ELR (cell line): ENCODE data around the gene ANAPC16.
"Not testable (repeated sequence)": the region's sequence is repeated elsewhere in the genome, so short reads cannot be mapped to it uniquely, and the experiment has no call there.

Experiments used
- DNase-seq: peaks from one replicate; pipeline ENCODE4 v3.0.0-alpha.2; 2015; ENCODE audit warnings: low read depth

Gene ANAPC16

GRCh38 chr10:72244573-72245038 lies 28.8 kb downstream of the ANAPC16 start:
- no peak for DNase-seq

DNA sequence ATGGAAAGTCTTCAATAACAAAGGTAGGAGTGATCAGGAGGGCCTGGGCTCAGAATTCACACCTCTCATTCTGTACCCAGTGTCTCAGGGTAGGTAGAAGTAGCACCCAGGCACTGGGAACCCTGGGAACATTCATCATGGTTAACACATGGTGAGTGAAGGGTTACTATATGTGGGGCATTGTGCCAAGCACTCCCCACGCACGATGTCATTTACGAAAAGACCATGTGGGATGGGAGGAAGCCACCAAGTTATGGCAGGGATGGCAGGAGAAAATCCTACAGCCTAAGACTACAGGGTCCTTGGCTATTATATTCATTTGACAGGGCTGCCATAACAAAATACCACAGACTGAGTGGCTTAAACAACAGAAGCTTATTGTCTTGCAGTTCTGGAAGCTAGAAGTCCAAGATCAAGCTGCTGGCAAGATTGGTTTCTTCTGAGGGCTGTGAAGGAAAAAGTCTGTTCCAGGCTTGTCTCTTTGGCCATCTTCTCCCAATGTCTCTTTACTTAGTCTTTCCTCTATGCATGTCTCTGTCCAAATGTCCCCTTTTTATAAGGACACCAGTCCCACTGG lies 30.2 kb downstream of the ANAPC16 start:
- DNase-seq: no peak

- no peak for DNase-seq
Observed at GRCh38 chr10:72248468-72249151, 32.8 kb downstream of the ANAPC16 start.

GRCh38 chr10:72249176-72249862 lies 33.5 kb downstream of the ANAPC16 start:
- not testable (repeated sequence) for DNase-seq

DNA sequence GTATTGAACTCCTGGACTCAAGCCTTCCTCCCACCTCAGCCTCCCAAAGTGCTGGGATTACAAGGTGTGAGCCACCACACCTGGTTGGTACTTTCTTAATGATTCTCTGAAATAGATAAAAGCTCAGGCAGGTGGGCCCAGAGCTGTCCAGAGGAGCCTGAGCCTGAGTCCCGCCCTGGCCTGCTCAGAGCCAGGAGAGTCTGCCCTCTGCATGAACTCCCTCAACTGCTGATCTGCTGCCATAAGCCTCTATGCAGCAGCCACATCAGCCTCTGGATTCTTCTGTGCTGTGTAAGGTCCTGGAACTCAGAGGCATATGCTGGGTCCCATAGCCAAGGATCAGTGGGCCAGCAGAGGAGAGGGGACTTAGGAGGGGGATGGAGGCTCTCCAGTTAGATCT lies 34.9 kb downstream of the ANAPC16 start:
- peak; percentile 39 for DNase-seq

DNA sequence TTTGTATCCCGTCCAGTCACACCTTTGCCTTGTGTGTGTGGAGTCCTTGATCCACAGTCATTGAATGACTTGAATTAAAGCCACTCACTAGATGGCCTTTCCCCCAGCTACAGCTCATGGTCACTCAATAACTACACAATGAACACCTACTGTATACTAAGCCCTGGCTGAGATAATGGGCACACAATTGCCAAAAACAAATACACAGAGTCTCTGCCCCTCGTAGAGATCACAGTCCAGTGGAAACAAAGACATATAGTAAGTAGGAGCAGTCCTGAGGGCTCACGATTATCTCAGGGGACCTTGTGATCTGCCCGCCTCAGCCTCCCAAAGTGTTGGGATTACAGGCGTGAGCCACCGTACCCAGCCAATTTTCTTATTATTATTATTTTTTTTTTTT lies 35.8 kb downstream of the ANAPC16 start:
- DNase-seq: no peak

GRCh38 chr10:72252972-72253371 lies 37.2 kb downstream of the ANAPC16 start:
- DNase-seq: no peak

GRCh38 chr10:72253578-72253977 lies 37.8 kb downstream of the ANAPC16 start:
- no peak for DNase-seq

DNA sequence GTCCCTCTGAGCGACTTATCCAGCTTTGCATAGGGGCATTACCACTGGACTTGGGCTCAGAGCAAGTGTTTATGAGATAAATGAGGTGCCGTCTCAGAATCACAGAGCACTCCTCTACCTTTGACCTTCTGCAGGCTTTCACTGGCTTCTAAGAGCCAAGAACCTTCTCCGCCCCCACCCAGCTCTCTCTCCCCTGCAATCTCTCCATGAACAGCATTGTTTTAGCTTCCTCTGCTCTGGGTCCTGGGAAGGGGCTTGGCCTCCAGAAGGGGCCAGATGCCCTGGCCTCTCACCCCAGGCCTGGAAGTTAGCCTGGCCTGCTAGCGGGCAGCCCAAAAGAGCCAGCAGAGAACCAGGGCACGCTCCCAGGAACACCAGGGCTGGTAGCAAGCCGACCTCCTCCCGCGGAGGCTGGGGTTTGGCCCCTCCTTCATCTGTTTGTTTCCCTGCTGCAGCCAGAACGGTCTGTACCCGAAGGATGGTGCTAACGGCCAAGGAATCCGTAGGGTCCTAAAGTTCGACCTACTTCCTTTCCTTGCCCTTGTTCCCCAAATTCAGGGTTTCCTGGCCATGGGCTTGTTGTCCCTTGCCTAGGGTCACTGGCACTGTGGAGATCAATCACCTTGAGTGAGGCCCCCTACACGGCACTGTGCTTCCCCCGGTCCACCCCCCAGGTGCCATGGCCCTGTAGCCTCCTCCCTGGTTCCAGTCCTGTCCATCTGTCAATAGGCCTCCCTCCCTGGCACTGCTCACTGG lies 39.2 kb downstream of the ANAPC16 start:
- peak; percentile 63 for DNase-seq

GRCh38 chr10:72255977-72256729 lies 40.3 kb downstream of the ANAPC16 start:
- DNase-seq: no peak

DNA sequence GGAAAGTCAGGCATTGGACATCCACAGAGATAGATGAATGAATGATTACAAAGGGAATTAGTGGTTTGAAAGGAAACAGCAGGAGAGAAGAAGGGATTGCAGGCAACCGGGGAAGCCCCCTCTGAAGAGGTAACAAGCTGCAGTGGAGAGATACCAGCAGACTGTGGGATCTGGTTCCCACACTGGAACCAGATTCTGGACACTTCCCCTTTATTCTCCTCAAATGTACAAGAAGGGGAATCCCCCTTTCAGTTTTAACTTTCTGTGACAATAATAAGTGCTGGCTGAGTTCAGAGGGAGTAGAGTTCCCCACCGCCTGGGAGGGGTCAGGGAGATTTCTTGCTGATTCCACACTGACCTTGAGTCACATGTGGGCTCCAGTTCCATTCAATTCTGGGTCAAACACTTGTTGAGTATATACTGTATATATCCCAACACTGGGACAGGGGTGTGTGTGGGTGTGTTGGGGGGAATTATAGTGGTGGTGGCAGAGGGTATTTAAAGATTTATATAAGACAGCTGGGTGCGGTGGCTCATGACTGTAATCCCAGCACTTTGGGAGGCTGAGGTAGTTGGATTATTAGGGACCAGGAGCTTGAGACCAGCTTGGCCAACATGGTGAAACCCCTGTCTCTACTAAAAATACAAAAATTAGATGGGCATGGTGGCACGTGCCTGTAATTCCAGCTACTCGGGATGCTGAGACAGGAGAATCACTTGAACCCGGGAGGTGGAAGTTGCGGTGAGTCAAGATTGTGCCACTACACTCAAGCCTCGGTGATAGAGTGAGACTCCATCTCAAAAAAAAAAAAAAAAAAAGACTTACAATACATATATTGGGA lies 41.5 kb downstream of the ANAPC16 start:
- DNase-seq: no peak

DNA sequence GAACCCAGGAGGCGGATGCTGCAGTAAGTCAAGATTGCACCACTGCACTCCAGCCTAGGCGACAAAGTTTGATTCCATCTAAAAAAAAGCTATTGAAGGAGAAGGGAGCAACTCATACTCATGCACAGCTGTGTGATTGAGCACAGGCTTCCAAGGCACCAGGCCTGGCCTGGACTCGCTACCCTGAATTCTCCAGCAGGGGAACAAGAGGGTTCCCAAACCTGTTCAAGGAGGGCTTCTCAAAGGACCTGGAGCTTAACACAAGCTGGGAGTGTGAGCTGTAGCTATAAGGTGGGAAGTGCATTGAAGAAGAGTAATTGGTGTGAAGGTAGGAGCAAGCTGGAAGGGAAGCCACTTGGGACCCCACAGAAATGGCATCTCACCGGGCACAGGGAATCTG lies 42.8 kb downstream of the ANAPC16 start:
- no peak for DNase-seq

DNA sequence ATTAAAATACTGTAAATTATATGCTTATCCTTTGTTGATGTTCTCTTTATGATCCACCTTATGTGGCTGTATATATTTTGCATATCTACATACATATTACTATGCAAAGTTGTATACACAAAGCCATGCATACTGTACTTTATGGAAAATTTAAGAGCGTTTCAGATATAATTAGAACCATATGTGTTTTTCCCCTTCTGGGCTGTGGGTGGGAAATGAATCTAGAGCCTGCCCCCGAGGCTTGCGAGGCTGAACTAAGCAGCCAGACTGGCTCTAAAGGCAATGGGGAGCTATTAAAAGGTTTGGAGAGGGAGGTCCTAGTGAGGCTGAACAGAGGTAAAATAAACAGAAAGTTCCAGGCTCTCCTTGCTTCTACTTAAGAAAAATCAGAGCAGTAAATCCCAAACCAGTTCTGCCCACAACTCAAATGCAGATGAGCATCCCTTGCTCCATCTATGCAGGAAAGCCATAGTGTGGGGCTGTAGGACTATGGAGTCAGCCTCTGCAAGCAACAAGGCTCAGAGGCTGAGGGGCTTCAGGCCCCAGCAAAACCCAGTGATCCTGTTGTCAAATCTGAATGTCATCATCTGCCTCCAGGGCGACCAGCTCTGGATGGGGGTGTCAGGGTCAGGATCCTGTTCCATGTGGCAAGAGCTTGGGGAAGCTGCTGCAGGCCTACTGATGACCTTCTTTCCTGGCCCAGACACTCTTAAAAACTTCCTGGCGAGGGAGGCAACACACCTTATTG lies 43.9 kb downstream of the ANAPC16 start:
- DNase-seq: peak; percentile 61

DNA sequence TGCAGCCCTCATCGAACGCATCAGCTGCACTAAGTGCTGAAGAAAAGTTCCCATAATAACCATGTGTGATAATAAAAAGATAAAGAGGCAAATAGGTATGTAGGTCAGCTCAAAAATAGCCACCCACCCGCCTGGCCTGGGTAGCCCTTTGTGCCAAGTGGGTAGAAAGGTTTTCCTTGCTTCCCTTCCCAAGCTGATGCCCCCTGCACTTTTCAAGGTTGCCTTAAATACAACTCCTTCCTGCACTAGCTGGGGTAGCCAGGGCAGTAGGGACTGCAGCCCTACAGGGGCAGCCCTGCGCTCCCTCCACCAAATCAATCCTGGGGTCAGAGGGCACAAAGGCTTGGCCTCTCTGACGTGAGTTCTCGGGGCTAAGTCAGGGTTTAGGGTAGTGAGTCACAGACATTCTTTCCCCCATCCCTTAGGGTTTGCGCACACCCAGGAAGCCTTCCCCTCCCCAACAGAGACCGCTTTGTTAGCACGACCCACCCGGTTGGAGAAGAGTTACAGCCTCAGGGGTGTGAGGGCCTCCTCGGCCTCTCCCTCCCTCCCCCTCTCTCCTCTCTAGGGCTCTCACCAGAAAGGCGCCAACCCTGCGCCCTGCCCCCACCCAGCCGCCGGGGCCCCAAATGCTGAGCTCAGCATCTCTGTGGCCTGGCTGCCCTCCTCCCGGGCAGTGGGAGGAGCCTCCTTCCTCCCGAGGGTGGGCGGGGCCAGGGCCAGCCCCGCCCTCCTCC lies 44.6 kb downstream of the ANAPC16 start:
- DNase-seq: peak; percentile 90

DNA sequence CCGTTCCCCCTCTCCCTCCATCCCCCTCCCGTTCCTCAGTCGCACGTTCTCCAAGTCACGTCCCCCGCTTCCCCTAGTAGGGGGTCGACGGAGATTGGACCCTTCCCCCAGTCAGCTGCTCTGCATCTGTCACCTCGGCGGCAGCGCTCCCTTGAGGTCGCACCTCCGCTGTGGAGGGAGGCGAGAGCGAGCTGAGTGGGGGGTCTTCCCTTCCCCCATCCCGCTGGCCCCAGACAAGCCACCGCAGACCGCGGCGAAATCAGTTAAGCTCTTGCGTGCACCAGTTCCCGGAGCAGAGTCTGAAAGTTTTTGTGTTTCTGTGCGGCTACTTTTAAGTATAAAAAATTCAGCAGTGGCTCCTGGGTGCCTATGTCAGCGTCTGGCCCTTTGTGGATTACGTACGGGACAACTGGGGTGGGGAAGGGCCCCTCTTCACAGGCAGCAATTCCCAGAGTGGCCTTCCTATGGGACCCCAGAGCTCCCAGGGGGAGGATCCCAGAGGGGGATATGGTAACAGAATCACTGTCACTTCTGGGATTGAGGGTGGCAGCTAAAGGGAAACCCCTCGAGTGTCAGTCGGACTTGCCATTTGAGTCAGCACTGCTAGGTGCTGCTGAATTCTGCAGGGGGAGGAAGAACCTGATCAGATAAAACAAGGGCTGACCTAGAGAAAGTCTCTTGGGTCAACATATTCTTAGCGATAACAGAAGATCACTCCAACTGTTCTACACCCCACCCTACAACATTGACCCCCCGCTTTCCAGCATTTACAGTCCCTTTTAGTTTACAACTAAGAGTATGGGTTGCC lies 45.4 kb downstream of the ANAPC16 start:
- peak; percentile 46 for DNase-seq

GRCh38 chr10:72261784-72262404 lies 46.1 kb downstream of the ANAPC16 start:
- no peak for DNase-seq

DNA sequence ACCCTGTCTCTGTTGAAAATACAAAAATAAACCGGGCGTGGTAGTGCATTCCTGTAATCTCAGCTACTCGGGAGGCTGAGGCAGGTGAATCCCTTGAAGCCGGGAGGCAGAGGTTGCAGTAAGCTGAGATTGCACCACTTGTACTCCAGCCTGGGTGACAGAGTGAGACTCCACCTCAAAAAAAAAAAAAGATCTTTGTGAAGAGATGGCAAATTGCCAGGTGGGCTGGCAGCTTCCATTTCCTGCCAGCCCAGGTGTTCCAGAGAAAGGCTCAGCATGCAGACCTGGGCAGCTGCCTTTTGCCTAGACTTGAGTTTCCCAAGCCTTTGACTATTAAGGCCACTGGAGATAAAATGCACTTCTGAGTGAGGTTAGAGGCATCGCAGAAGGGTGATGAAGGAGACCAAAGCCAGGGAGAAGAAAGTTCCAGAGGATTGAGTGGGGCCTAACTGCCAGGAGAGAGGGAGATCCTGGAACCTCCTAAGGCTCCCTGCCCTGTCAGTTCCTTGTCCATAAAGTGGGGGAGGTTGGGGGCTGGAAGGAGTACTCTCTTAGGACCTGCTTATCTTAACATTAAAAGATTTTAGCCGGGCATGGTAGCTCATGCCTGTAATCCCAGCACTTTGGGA lies 47.9 kb downstream of the ANAPC16 start:
- DNase-seq: no peak

DNA sequence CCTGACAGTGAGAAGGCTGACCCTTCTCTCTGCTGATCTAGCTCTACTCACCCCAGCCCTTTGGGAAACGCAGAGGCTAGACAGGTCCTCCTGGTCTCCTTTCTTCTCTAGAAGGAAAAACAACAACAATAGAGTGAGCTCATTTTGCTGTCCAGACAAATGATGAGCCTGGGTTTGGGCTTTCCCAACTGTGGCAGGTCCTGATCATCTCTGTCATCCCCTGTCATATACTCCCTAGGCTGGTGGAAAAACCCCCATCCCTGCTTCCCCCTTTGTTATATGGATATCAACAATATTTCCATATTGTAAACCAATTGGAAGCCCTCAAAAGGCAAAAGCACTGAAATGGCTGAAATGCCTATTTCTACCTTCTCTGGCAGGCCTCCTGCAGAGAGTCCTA lies 48.7 kb downstream of the ANAPC16 start:
- no peak for DNase-seq
